ENCODE results near the gene MAP1LC3B. TPM values are rescaled to one million over a fixed set of nuclear protein-coding genes. Genes with fewer than 3 reads are reported as not detected.
A peak's percentile ranks its signal among the peaks of the same experiment; 100 is the strongest.
"Not testable (repeated sequence)": the region's sequence is repeated elsewhere in the genome, so short reads cannot be mapped to it uniquely, and the experiment has no call there.

Gene MAP1LC3B
- polyA plus RNA-seq, 3 donors, result 16.7 to 91.2 (median 74.2) TPM

GRCh38 chr16:87374313-87374712 lies 17.8 kb upstream of the MAP1LC3B start:
- 93 to 96% (median 94%) methylated on average over 13 of the region's 13 CpGs for WGBS, 3 donors

GRCh38 chr16:87375426-87376135 lies 16.6 kb upstream of the MAP1LC3B start:
- no peak overlapping the region for H3K27ac ChIP-seq (ENCODE audit: low read depth, low read length)
- WGBS, 3 donors, result 72 to 85% (median 82%) methylated on average over 9 of the region's 9 CpGs

More at GRCh38 chr16:87374313-87374712, 17.8 kb upstream of the MAP1LC3B start:
- no peak overlapping the region for H3K27ac ChIP-seq (ENCODE audit: low read depth, low read length)

- WGBS, 3 donors, result 72 to 92% (median 90%) methylated on average over 6 of the region's 6 CpGs
- H3K27ac ChIP-seq (ENCODE audit: low read depth, low read length), result no peak overlapping the region
Measured at GRCh38 chr16:87376660-87377059, 15.5 kb upstream of the MAP1LC3B start.

- not testable (repeated sequence) for H3K27ac ChIP-seq (ENCODE audit: low read depth, low read length)
- 82 to 93% (median 92%) methylated on average over 3 of the region's 3 CpGs for WGBS, 3 donors
Measured at GRCh38 chr16:87379312-87379752, 12.8 kb upstream of the MAP1LC3B start.

- H3K27ac ChIP-seq (ENCODE audit: low read depth, low read length), result no peak overlapping the region
- 71 to 91% (median 80%) methylated on average over 10 of the region's 10 CpGs for WGBS, 3 donors
Measured at GRCh38 chr16:87380403-87380802, 11.7 kb upstream of the MAP1LC3B start.

- WGBS, 3 donors, result 42 to 66% (median 56%) methylated on average over 4 of the region's 4 CpGs
- H3K27ac ChIP-seq (ENCODE audit: low read depth, low read length), result no peak overlapping the region
Measured at GRCh38 chr16:87380881-87381280, 11.3 kb upstream of the MAP1LC3B start.

- WGBS, 3 donors, result 11 to 32% (median 25%) methylated on average over 17 of the region's 17 CpGs
- no peak overlapping the region for H3K27ac ChIP-seq (ENCODE audit: low read depth, low read length)
Measured at GRCh38 chr16:87382023-87382785, 9.9 kb upstream of the MAP1LC3B start.

- 0 to 1% (median 0%) methylated on average over 50 to 91 of the region's 92 CpGs for WGBS, 3 donors
- H3K27ac ChIP-seq (ENCODE audit: low read depth, low read length), result peak within 1 kb of the TSS; percentile 92
Measured at GRCh38 chr16:87383505-87384161, 8.5 kb upstream of the MAP1LC3B start, which contains the start of gene FBXO31. Gene FBXO31 (minus strand): TSS chr16:87383776. CDS start chr16:87383744, 32 bp downstream.

- WGBS, 3 donors, result 6 to 8% (median 6%) methylated on average over 55 to 64 of the region's 64 CpGs
- H3K27ac ChIP-seq (ENCODE audit: low read depth, low read length), result peak overlapping the region; percentile 35
Measured at GRCh38 chr16:87384162-87384874, 7.8 kb upstream of the MAP1LC3B start.

- 87 to 91% (median 88%) methylated on average over 12 of the region's 12 CpGs for WGBS, 3 donors
Measured at GRCh38 chr16:87384875-87385167, 7.3 kb upstream of the MAP1LC3B start.

GRCh38 chr16:87387942-87388817 lies 4.0 kb upstream of the MAP1LC3B start:
- H3K27ac ChIP-seq (ENCODE audit: low read depth, low read length), result peak overlapping the region; percentile 73

More at GRCh38 chr16:87384875-87385167, 7.3 kb upstream of the MAP1LC3B start:
- not testable (repeated sequence) for H3K27ac ChIP-seq (ENCODE audit: low read depth, low read length)

GRCh38 chr16:87388818-87389134 lies 3.4 kb upstream of the MAP1LC3B start:
- H3K27ac ChIP-seq (ENCODE audit: low read depth, low read length), result no peak overlapping the region

More at GRCh38 chr16:87387942-87388817, 4.0 kb upstream of the MAP1LC3B start:
- 7 to 11% (median 10%) methylated on average over 18 of the region's 18 CpGs for WGBS, 3 donors

GRCh38 chr16:87389245-87389644 lies 2.9 kb upstream of the MAP1LC3B start:
- peak overlapping the region; percentile 17 for H3K27ac ChIP-seq (ENCODE audit: low read depth, low read length)
- 47 to 78% (median 76%) methylated on average over 5 of the region's 5 CpGs for WGBS, 3 donors

More at GRCh38 chr16:87388818-87389134, 3.4 kb upstream of the MAP1LC3B start:
- 5 to 15% (median 10%) methylated on average over 1 of the region's 1 CpG for WGBS, 3 donors

- not testable (repeated sequence) for H3K27ac ChIP-seq (ENCODE audit: low read depth, low read length)
- WGBS, 3 donors, result 83 to 98% (median 96%) methylated on average over 9 of the region's 9 CpGs
Measured at GRCh38 chr16:87389914-87390313, 2.2 kb upstream of the MAP1LC3B start.

GRCh38 chr16:87390641-87391323 lies 1.4 kb upstream of the MAP1LC3B start:
- WGBS, 3 donors, result 97% methylated on average over 23 to 24 of the region's 24 CpGs
- peak overlapping the region; percentile 97 for H3K27ac ChIP-seq (ENCODE audit: low read depth, low read length)

- peak overlapping the region; percentile 97 for H3K27ac ChIP-seq (ENCODE audit: low read depth, low read length)
- 7 to 9% (median 8%) methylated on average over 34 to 44 of the region's 44 CpGs for WGBS, 3 donors
Measured at GRCh38 chr16:87391324-87391949, 699 bp upstream of the MAP1LC3B start.

All from adipose tissue (tissue), 3 donors.